Epidermal melanocyte (primary cell): Measurements from ENCODE around the gene CWC27.
"Not testable (repeated sequence)": the region's sequence is repeated elsewhere in the genome, so short reads cannot be mapped to it uniquely, and the experiment has no call there.

Experiments used
- DNase-seq: peaks from one replicate; pipeline ENCODE4 v3.0.0; 2011; ENCODE audit warnings: low spot score; ENCODE audit not compliant: insufficient read length

Gene CWC27

GRCh38 chr5:64838376-64838775, 69.6 kb downstream of the CWC27 start:
- no peak for DNase-seq

DNA sequence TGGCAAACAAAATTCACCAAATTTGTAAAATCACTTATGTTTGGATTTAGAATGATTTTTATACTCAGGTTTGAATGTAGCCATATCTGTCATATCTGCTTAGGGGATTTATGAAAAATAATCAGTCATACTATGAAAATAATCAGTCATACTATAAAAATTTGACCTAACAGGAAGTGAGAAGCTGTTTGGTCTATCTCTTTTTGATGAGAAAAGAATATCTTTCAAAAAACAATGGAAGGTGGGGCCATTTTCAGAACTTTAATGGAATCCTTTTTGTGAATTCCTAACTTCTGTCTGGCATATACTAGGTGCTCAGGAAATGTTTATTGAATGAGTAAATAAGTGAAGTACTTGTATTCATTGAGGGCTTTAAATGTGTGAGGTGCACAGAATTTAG, 70.1 kb downstream of the CWC27 start:
- DNase-seq = no peak

DNA sequence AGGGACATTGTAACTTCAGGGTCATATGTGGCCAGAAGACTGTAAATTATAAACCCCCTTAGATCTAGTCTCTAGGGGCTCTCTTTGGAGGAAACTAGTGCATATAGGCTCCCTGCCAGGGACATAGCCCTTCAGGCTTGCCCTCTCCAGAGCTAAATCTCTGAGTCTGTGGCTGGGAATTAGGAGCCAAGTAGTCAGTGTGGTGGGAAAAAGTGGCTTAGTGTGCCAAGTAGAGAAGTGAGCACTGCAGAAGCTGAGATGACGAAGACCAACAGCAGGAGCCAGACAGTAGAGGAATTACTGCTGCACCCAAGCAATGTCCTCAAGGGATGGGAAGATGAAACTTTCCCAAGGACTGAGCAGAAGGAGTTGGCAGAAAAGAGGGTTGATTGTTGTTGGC, 71.2 kb downstream of the CWC27 start:
- DNase-seq = no peak

- no peak for DNase-seq
These were observed 72.2 kb downstream of the CWC27 start for GRCh38 chr5:64840958-64841357.

DNA sequence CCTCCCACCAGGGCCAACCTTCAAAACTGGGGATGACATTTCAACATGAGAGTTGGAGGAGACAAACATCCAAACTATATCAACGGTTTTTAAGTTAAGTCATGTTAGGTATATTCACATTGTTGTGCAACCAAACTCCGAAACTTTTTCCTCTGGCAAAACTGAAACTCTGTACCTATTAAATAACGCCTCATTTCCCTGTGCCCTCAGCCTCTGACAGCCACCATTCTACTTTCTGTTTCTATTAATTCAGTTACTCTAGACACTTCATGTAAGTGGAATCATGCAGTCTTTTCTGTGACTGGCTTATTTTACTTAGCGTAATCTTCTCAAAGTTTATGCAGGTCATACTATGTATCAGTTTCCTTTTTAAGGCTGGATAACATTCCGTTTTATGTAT, 85.0 kb downstream of the CWC27 start:
- DNase-seq = no peak

DNA sequence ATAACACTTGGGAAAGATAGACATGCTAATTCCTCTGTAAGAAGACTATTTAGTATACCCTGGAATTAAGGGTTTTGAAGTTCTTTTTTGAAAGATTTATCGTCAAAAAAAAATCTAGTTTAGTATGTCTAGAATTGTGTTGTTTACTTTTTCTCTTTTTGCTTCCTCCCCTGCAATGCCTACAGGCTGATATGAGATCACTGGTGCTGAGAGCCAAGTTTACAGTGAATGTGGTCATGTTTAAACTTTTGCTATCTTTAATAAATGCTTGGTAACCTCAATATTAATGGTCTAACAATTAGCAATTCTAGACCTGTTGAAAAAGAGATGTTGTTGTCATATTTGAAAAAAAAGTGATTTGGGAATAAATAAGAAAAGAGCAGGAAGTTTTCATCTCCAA, 86.1 kb downstream of the CWC27 start:
- DNase-seq = no peak

GRCh38 chr5:64859881-64860280, 91.2 kb downstream of the CWC27 start:
- DNase-seq = no peak

- no peak for DNase-seq
These were observed 92.6 kb downstream of the CWC27 start for GRCh38 chr5:64861281-64861680.

DNA sequence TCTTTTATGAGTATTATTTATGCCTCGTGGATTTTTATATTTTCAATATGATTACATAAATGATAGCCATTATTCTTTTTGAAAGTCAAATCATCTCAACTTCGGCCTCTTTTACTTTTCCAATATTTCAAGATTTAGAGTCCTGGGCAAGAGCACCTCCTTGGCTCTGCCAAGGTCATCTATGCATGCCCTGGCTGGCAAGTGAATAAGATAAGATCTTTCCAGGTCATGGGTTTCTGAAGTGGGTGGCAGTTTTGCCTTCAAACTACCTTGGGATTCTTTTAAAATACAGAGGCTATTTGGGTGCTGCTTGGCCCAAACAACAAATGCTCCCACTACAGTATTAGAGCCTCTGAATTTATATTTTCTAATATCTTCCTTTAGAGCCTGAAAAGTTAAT, 95.4 kb downstream of the CWC27 start:
- no peak for DNase-seq

- DNase-seq = no peak
These were observed 96.9 kb downstream of the CWC27 start for GRCh38 chr5:64865662-64866061.

- DNase-seq = no peak
These were observed 100.7 kb downstream of the CWC27 start for GRCh38 chr5:64869419-64869818.

- DNase-seq = no peak
These were observed 103.3 kb downstream of the CWC27 start for GRCh38 chr5:64872044-64872443.

GRCh38 chr5:64873441-64873840, 104.7 kb downstream of the CWC27 start:
- DNase-seq = no peak

- DNase-seq = no peak
These were observed 106.0 kb downstream of the CWC27 start for GRCh38 chr5:64874753-64875152.

DNA sequence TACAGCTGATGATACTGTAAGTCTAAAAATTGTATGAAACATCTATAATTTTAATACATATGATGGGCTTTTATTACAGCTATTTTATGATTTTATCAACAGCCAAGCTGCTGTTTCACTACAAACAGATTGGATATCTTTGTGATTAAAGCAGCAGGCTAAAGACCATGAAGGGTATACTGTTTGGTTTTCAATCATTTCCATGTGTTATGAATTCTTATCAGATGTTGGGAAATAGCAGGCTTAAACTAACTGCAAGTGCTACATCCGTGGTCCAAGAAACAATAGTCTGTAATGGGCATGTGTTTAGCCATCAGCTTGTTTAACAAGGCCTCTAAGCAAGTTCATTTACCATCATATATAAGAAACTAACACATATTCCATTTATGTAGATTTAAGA, 107.5 kb downstream of the CWC27 start:
- no peak for DNase-seq

DNA sequence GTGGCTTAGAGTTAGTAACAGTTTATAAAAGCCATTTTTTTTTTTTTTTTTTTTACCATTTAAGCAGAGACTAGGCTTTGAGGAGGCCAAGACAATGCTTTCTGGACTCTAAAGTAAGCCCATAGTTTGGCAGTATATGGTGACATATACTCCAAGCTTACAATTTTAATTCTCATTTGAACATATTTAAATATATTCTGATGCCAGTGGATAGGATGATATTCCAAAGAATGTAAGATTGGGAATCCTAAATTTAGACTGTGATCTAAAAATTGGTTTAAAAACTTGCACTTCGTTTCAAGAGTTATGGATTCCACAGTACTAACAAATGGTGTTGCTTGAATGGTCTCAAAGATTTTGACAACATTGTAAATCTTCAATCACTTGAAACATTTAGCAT, 112.1 kb downstream of the CWC27 start:
- DNase-seq = no peak

DNA sequence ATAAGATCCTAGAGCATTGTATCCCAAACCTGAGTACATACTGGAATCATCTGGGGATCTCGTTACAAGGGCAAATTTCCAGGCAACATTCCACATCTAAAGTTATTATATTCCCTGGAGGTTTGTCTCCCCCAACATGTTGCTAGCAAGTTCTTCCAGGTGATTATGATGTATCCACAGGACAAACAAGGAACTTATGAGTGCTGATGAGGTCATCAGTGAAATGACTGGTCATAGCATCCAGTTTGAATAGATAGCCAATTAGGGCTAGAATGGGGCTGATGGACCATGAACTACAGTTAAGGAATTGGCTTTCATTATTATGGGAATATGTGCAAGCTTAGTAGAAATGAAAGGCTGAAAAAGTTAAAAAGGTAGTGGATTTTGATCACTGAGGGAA, 115.2 kb downstream of the CWC27 start:
- no peak for DNase-seq

- no peak for DNase-seq
These were observed 115.8 kb downstream of the CWC27 start for GRCh38 chr5:64884541-64884940.

DNA sequence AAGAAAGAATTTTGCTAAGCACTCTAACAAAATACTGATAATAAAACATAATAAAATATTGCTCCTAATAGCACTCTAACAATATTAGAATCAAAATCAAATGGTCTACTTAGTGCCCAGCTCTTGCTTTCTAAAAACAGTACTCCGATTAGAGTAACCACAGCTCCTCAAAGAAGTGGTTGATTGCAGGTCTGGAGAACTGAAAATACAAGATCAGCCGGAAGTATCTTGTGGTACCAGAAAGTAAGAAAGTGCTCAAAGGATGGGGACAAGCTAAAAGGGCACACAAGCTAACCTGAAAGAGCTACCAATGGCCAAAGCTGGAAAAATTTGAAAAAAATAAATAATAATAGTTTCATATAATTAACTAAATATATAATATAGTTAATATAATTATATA, 119.2 kb downstream of the CWC27 start:
- DNase-seq = no peak

DNA sequence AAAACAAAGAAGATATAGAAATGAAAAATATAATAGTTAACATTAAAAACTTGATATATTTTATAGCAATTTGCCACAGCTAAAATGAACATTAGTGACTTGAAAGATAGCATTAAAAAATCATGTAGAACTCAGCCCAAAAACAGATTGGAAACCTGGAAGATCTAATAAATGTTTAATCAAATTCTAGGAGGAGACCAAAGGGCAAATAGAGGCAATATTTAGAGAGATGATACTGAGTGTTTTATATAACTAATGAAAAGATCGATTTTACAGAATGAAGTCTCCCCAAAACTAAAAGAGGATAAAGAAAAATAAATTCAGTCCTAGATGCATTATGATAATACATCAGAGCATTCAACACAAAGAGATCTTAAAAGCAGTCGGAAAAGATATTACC, 127.0 kb downstream of the CWC27 start:
- DNase-seq = no peak

- no peak for DNase-seq
These were observed 131.1 kb downstream of the CWC27 start for GRCh38 chr5:64899838-64900237.

- no peak for DNase-seq
These were observed 131.9 kb downstream of the CWC27 start for GRCh38 chr5:64900618-64901017.

GRCh38 chr5:64907399-64907798, 138.7 kb downstream of the CWC27 start:
- DNase-seq = not testable (repeated sequence)

GRCh38 chr5:64914396-64914795, 145.7 kb downstream of the CWC27 start:
- no peak for DNase-seq

GRCh38 chr5:64918083-64918482, 149.4 kb downstream of the CWC27 start:
- DNase-seq = no peak
